ENCODE results near the gene TIMM44.
A peak's percentile ranks its signal among the peaks of the same experiment; 100 is the strongest.

- TF ChIP-seq CTCF (IDR thresholded peaks at IDR 0.05), result peak; percentile 89
- TF ChIP-seq EZH2 (IDR thresholded peaks at IDR 0.05), result no peak
These were observed 803 bp upstream of the TIMM44 start for GRCh38 chr19:7944177-7944761.
